Activated naive CD8-positive, alpha-beta T cell treated with anti-CD3 and anti-CD28 coated beads, Interleukin-2, amount 10 ng/mL, durations not matched to agents 7 days and 5 days (primary cell): ENCODE data around the gene NR5A2. TPM values are rescaled to one million over a fixed set of nuclear protein-coding genes. Genes with fewer than 3 reads are reported as not detected.

Experiments
- ATAC-seq: fragments of 150-1000 bp; cut with Tn5 transposase; one replicate; pipeline ENCODE4 v1.10.0; 2021; ENCODE audit warnings: low read depth, moderate library complexity
- POLR2A ChIA-PET: fragments of 350-600 bp; sonication (Branson Sonifier 250); formaldehyde crosslinking; loops from one replicate; lab custom pipeline; 2021; ENCODE audit warnings: antibody characterized with exemption; lab: Charles Lee
- DNase-seq: peaks from one replicate; pipeline ENCODE4 v3.0.0; 2021
- H3K27ac Mint-ChIP-seq: one replicate; pipeline ENCODE4 v1.8.0; 2022; ENCODE audit warnings: mild to moderate bottlenecking, mixed read lengths
- H3K27me3 Mint-ChIP-seq: one replicate; pipeline ENCODE4 v1.8.0; 2022; ENCODE audit warnings: mild to moderate bottlenecking, moderate library complexity, mixed read lengths
- H3K36me3 Mint-ChIP-seq: one replicate; pipeline ENCODE4 v1.8.0; 2021; ENCODE audit warnings: mild to moderate bottlenecking, mixed read lengths
- H3K4me1 Mint-ChIP-seq: one replicate; pipeline ENCODE4 v1.8.0; 2021; ENCODE audit warnings: mixed read lengths
- H3K4me3 Mint-ChIP-seq: one replicate; pipeline ENCODE4 v1.8.0; 2022; ENCODE audit warnings: mild to moderate bottlenecking, moderate library complexity, mixed read lengths
- H3K9me3 Mint-ChIP-seq: one replicate; pipeline ENCODE4 v1.8.0; 2021; ENCODE audit warnings: mixed read lengths
- total RNA-seq, 2 experiments: library from RNA; stranded (reverse); gene quantifications; one replicate each; pipeline ENCODE4 v1.2.3, GENCODE V29; 2021

NR5A2 gene
- total RNA-seq, 2 experiments from 2014 or later, result not detected

DNA sequence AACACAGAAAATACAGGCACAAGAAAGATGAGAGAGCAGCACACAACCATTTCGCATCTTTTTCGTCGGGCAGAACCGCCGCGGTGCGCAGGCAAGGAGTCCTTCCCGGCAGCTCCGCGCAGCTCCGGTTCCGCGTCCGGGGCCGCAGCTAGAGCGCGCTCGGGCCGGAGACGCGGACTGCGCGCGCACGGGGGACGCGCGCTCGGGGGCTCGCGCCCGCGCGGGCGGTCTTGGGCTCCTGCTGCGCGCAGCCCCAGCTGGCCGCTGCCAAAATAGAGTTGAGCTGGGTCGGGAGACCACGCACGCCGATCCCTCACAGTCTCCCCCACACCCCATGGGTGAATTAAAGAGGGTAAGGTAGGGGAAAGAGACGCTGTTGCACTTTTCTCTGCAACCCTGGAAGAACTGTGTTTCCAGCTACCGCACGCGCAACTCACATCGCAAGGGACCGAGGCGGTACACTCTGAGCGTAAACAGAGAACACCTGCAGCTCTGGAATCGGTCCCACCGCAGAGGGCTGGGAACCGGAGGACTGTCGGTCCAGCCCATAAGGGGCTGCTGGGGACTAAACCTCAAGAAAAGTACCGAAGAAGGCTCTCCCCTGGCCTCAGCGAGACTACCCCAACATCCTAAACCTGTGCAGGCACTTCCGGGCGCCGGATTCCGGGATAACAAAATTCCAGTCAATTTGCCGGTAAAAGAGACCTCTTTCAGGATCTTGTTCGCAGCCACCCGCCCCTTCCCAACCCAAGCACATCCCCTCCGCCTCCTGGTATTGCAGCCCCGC is 1.7 kb downstream of the NR5A2 start:
- Mint-ChIP-seq H3K27me3 (peaks cover 56% of the 10 kb centered on the region), H3K36me3 (no peaks in the 10 kb centered on the region), H3K27ac (no peak overlapping the region), H3K9me3 (no peaks in the 10 kb centered on the region), H3K4me1 (peaks cover 4% of the 10 kb centered on the region), H3K4me3 (peak overlapping the region; percentile 78)
- ATAC-seq (peak; percentile 70), DNase-seq (peak; percentile 58)
- POLR2A ChIA-PET, result no interaction called here

DNA sequence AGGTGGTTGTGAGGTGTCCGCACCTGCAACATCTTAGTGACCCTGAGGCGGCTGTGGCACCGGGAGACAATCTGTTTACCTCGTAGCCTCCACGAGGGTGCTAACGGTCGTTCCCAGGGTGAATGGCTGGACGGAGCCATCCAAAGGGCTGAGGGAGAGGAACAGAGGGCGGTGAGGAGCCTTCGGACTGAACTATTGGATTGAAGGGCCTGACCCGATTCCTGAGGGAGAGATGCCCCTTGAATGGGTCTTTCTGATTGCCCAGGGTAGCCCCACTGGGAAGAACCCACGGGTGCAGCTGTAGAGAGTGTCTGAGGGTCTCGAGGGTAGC is 2.3 kb downstream of the NR5A2 start:
- H3K27me3 Mint-ChIP-seq, result peaks cover 53% of the 10 kb centered on the region
- H3K4me3 Mint-ChIP-seq, result no peak overlapping the region
- POLR2A ChIA-PET, result no interaction called here
- no peak overlapping the region for H3K27ac Mint-ChIP-seq
- ATAC-seq (no peak), DNase-seq (no peak)
- H3K36me3 Mint-ChIP-seq, result no peaks in the 10 kb centered on the region
- H3K4me1 Mint-ChIP-seq, result peaks cover 4% of the 10 kb centered on the region
- no peaks in the 10 kb centered on the region for H3K9me3 Mint-ChIP-seq

DNA sequence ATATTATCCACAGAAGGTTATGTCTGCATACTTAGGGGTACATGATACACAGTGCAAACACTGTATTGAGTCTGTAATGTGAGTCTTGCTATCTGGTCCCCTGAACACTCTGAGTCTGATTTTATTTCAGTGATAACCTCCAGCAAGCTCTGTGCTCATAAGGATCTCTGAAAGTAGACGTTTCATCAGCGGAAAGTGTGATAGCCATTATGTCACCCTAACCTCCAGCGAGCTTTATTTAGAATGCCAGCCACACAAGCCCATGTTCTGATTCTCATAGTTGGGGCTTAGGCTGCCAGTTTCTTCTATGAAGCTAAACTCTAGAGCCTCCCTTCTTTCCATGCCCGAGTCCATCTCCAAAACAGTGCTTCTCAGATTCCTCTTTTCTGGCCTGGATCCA is 3.3 kb downstream of the NR5A2 start:
- Mint-ChIP-seq H3K27ac (no peak overlapping the region), H3K9me3 (no peaks in the 10 kb centered on the region), H3K4me1 (peaks cover 8% of the 10 kb centered on the region), H3K4me3 (no peak overlapping the region), H3K36me3 (no peaks in the 10 kb centered on the region), H3K27me3 (peaks cover 49% of the 10 kb centered on the region)
- DNase-seq (no peak), ATAC-seq (no peak)
- POLR2A ChIA-PET, result no interaction called here

DNA sequence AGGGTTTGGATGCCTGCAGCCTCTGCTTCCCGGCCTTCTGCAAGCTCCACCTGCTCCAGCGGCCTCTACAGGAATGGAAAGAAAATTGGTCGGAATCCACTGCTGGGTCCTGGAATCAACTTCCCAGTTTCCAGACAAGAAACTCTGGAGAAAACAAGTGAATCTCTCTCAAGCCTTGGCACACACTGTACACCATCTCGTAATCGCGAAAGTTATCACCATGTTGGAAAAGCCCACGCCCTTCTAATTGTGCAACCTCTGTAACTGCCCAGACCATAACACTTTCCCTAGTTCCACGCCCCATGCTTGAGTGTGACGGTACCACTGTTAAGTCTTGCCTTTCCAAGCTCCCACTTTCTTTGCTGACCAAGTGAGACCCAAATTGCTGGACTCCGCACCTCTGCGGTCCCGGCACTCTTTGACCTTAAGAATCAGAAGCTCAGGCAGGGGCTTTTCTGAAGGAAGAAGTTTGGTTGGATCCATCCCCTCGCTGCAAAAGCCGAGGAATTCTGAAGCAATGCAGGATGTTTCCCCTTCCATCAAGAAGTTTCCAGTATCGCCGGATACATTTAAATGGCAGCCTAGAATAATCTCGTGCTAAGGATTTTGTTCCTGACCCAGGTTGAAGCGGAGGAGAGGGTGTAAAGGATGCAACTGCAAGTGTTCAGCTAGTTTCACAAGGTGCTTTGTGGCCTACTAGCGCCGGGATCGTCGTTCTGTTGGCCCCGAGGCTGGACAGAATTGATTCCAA is 6.2 kb downstream of the NR5A2 start:
- DNase-seq (no peak), ATAC-seq (no peak)
- POLR2A ChIA-PET, result no interaction called here
- H3K4me1 Mint-ChIP-seq, result peaks cover 6% of the 10 kb centered on the region
- H3K27ac Mint-ChIP-seq, result no peak overlapping the region
- no peak overlapping the region for H3K4me3 Mint-ChIP-seq
- H3K36me3 Mint-ChIP-seq, result no peaks in the 10 kb centered on the region
- peaks cover 25% of the 10 kb centered on the region for H3K27me3 Mint-ChIP-seq
- H3K9me3 Mint-ChIP-seq, result no peaks in the 10 kb centered on the region

DNA sequence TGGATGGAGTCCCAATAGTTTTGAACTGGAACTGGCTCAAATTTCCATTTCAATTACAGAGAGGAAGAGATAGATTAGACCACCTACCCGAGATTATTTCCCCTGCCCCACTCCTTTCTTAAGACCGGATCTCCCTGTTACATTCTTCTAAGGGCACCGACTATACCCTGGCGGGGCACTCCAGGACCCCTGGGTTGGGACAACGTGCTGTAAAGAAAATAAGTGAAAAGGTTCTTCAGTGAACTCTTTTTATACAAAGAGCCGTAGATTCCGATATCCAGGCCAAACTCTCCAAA is 6.7 kb downstream of the NR5A2 start:
- Mint-ChIP-seq H3K4me3 (no peak overlapping the region), H3K9me3 (no peaks in the 10 kb centered on the region), H3K36me3 (no peaks in the 10 kb centered on the region), H3K27me3 (peaks cover 21% of the 10 kb centered on the region), H3K4me1 (peaks cover 4% of the 10 kb centered on the region), H3K27ac (no peak overlapping the region)
- DNase-seq (no peak), ATAC-seq (no peak)
- POLR2A ChIA-PET, result no interaction called here

DNA sequence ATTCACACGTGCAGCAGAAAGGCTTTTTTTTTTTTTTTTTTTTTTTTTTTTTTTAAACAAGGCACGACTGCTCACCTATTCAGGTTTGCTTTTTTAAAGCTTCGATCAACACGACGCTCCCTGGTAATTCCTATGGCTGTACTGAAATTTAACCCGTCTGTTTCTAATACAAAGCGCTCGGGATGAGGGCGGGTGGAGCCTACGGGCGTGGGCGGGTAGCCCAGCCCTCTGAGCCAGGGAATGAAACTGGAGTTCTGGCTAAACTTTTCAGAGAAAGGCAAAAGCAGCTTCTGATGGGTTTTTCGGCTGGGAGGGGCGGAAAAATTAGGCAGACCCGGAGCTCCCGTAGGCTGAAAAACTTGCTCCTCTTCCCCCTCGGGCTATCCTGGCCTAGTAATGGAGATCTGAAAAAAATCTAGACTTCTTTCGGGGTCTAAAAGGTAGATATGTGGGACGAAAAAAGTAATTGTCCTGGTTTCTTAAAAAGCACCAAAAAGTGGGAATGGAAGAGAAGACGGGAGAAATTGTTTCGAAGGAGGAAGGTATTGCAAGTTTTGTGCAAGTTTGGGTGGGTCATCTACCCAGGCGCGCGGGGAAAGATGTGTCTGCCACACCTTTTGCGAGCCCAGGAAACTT is 7.4 kb downstream of the NR5A2 start:
- H3K27ac Mint-ChIP-seq, result no peak overlapping the region
- no peaks in the 10 kb centered on the region for H3K9me3 Mint-ChIP-seq
- H3K36me3 Mint-ChIP-seq, result no peaks in the 10 kb centered on the region
- no peak overlapping the region for H3K4me3 Mint-ChIP-seq
- H3K27me3 Mint-ChIP-seq, result peaks cover 18% of the 10 kb centered on the region
- peaks cover 6% of the 10 kb centered on the region for H3K4me1 Mint-ChIP-seq
- ATAC-seq (no peak), DNase-seq (no peak)
- POLR2A ChIA-PET, result no interaction called here

DNA sequence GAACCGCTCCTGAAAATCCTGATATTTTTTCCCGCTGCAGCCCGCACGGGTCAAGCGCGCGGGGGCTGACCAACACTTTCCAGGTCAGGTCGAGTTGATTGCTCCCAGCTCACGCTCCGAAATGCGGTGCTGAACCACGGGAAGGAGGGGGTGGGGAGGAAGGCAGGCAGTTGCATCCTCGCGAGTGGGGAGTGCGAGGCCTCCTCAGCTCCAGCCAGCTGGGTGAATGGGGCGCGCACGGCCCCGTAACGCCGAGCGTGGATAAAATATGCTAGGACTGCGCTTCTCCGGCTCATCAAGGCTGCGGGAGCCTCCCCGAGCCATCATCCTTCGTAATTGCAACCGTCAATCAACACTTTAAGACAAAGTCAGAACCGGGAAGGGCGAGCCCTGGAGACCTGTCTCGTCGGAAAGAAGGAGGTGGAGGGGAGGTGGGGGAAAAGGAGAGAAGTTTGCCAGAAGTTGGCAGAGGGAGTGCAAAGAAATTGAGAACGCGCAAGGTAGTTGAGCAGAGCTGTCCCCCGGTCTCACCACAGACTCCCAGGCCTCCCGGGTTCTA is 8.0 kb downstream of the NR5A2 start:
- no peak overlapping the region for H3K4me3 Mint-ChIP-seq
- peaks cover 8% of the 10 kb centered on the region for H3K4me1 Mint-ChIP-seq
- no peak for DNase-seq
- H3K9me3 Mint-ChIP-seq, result no peaks in the 10 kb centered on the region
- H3K27ac Mint-ChIP-seq, result no peak overlapping the region
- no peaks in the 10 kb centered on the region for H3K36me3 Mint-ChIP-seq
- peaks cover 18% of the 10 kb centered on the region for H3K27me3 Mint-ChIP-seq
- POLR2A ChIA-PET, result no interaction called here
- no peak for ATAC-seq

DNA sequence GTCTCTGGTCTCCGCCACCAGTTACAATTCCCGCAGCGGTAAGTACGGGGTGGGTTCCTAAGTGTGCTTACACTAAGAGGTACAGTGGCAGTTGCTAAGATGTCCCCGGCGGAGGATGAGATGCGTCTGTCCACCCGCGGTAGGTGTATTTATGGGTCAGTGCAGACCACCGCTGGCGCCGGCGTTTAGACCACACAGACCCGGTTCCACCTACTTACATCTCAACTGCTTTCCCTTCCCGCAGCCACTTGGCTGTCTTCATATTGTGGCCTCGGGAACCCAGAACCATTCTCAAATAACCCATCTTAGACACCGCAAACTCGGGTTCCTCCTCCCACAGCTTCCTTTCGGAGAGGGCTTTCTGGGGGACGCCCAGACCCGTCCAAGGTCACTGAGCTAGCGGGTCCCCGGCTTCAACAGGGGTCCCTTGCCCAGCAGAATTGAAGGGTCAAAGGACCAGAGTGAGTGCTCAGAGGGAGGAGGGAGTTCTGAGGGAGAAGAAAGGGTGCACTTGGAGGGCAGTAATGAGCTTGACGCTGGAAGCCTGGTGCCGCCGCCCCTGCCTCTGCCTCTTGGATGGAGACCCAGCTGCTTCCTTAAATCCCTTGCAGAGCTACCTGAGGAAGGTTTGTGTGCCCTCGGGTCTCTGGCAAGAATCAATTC is 8.6 kb downstream of the NR5A2 start:
- Mint-ChIP-seq H3K36me3 (no peaks in the 10 kb centered on the region), H3K4me1 (peaks cover 9% of the 10 kb centered on the region), H3K27ac (no peak overlapping the region), H3K27me3 (peaks cover 18% of the 10 kb centered on the region), H3K4me3 (no peak overlapping the region), H3K9me3 (no peaks in the 10 kb centered on the region)
- POLR2A ChIA-PET, result no interaction called here
- ATAC-seq (no peak), DNase-seq (no peak)

DNA sequence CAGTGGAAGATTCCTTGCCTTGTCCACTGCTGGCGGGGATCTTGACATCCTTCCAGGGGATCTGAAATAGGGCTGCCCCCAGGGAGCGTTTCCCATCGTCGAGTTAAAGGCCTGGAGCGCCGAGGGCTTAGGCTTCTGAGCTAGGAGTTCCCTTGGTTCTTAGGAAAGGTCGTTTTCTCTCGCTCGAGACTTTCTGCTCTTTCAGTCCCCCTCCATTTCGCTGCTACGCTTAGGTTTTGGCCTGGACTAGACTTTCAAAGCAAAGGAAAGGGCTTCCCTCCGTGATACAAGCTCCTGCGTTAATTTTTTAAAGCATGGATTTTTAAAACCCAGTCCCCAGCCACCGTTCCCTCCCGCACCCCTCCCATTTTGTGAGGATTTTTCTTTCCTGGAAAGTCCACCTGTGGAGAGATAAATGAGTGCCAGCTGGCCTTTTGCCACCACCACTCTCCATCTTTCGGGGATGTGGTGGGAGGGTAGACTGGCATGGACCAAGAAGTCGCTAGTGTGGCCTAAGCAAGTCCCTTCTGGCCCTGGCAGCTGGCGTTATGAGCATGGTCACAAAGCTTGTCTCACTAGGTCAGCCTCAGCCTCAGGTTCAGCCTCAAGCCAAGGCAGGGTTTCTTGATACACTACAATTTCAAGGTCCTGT is 9.2 kb downstream of the NR5A2 start:
- peaks cover 9% of the 10 kb centered on the region for H3K4me1 Mint-ChIP-seq
- DNase-seq (no peak), ATAC-seq (no peak)
- H3K9me3 Mint-ChIP-seq, result no peaks in the 10 kb centered on the region
- POLR2A ChIA-PET, result no interaction called here
- no peak overlapping the region for H3K4me3 Mint-ChIP-seq
- H3K36me3 Mint-ChIP-seq, result no peaks in the 10 kb centered on the region
- peaks cover 22% of the 10 kb centered on the region for H3K27me3 Mint-ChIP-seq
- no peak overlapping the region for H3K27ac Mint-ChIP-seq

DNA sequence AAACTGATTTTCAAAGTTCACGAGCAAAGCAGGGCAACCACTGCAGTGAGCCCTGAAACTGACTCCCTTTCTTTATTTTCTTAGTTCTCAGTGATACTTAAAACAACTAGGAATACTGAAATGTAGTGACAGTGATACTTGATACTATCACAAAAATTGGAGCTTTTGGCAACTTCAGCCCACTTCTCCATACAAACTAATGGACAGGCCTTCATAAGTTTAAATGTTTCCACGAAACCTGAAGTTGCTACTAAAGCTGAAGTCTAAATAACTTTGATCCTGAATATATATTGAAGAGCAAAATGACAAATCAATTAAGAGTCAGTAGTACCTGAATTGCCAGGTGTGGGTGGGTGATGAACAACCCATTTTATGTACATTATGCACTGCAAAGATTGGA is 10.0 kb downstream of the NR5A2 start:
- Mint-ChIP-seq H3K36me3 (no peaks in the 10 kb centered on the region), H3K27ac (no peak overlapping the region), H3K9me3 (no peaks in the 10 kb centered on the region), H3K27me3 (peaks cover 28% of the 10 kb centered on the region), H3K4me3 (no peak overlapping the region), H3K4me1 (peaks cover 9% of the 10 kb centered on the region)
- ATAC-seq (no peak), DNase-seq (no peak)
- POLR2A ChIA-PET, result no interaction called here

DNA sequence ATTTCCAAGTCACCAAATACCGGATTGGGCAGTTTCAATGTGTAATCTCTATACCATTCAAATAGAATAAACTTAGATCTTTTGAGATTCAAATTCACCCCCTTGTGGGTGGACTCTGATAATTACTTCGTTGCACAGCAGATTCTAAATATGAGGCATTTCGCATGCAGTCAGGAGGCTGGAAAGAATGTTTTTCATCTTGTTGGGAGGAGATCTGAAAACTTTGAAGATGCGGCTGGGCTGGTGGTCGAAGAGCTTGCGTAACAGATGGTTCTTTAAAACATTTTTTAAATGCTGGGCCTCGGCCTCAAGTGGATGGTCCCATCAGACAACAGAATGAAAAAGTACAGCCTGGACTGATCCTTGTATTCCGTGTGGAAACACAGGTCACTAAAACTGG is 10.4 kb downstream of the NR5A2 start:
- H3K27ac Mint-ChIP-seq, result no peak overlapping the region
- H3K4me1 Mint-ChIP-seq, result peaks cover 13% of the 10 kb centered on the region
- H3K36me3 Mint-ChIP-seq, result peaks cover 3% of the 10 kb centered on the region
- no peak overlapping the region for H3K4me3 Mint-ChIP-seq
- H3K27me3 Mint-ChIP-seq, result peaks cover 32% of the 10 kb centered on the region
- DNase-seq (no peak), ATAC-seq (no peak)
- POLR2A ChIA-PET, result no interaction called here
- H3K9me3 Mint-ChIP-seq, result no peaks in the 10 kb centered on the region

DNA sequence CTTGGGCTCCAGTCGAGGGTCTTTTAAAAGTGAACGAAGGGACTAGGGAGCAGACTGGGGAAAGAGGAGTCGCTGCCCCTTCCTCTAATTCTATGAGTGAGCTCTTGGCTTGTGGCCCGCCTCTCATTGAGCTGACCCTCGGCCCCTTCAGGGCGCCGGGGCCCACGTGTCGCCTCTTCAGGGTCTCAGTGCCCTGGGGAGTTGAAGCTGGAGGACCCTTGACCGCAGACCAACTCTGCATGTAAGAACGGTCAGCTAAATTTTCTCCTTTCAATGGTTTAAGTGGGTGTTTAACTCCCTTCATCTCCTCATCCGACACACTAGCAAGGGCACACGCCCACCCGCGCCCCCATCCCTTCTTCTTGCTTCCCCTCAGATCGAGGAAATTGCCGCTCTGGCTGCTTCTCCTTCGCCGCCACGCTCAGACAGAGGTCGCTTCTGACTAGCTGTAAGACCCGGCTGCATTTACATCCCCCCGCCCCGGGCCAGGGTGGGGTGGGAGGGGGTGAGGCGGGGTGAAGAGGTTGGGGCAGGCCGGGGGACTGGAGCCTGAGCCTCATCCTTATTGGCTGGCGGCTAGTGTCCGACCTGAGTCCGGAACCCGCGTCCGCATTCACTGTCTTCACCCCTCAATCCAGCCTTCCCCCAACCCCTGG is 10.9 kb downstream of the NR5A2 start:
- H3K36me3 Mint-ChIP-seq, result peaks cover 3% of the 10 kb centered on the region
- H3K27ac Mint-ChIP-seq, result no peak overlapping the region
- ATAC-seq (no peak), DNase-seq (no peak)
- peak overlapping the region; percentile 52 for H3K4me3 Mint-ChIP-seq
- peaks cover 38% of the 10 kb centered on the region for H3K27me3 Mint-ChIP-seq
- H3K9me3 Mint-ChIP-seq, result no peaks in the 10 kb centered on the region
- H3K4me1 Mint-ChIP-seq, result peaks cover 15% of the 10 kb centered on the region
- POLR2A ChIA-PET, result no interaction called here
